Lower lobe of right lung (tissue), 2 donors: ENCODE results near the gene THOC6. TPM values are rescaled to one million over a fixed set of nuclear protein-coding genes. Genes with fewer than 3 reads are reported as not detected.
A peak's percentile ranks its signal among the peaks of the same experiment; 100 is the strongest.

Source experiments
- ATAC-seq, 2 donors: fragments of 200-7000 bp; cut with Tn5 transposase; one replicate each; pipeline ENCODE4 v1.9.1; 2020 to 2022; ENCODE audit warnings: mild to moderate bottlenecking in 2 of 2, moderate library complexity in 2 of 2
- DNase-seq: peaks from one replicate; pipeline ENCODE4 v3.0.0-alpha.2; 2020
- H3K27ac ChIP-seq: fragments of 200-600 bp; one replicate; pipeline ENCODE4 v1.8.0; 2022
- H3K27me3 ChIP-seq: fragments of 200-600 bp; one replicate; pipeline ENCODE4 v1.8.0; 2022; ENCODE audit warnings: low read depth
- H3K36me3 ChIP-seq: fragments of 200-600 bp; one replicate; pipeline ENCODE4 v1.8.0; 2022; ENCODE audit warnings: mild to moderate bottlenecking
- H3K4me1 ChIP-seq: fragments of 200-600 bp; one replicate; pipeline ENCODE4 v1.8.0; 2022
- H3K4me3 ChIP-seq: fragments of 200-600 bp; one replicate; pipeline ENCODE4 v1.8.0; 2022; ENCODE audit warnings: mild to moderate bottlenecking
- H3K9me3 ChIP-seq: fragments of 200-600 bp; one replicate; pipeline ENCODE4 v1.8.0; 2022
- CTCF ChIP-seq: fragments of 200-600 bp; IDR thresholded peaks from one replicate; pipeline ENCODE4 v1.8.0; 2022; ENCODE audit warnings: antibody characterized with exemption, mild to moderate bottlenecking
- intact Hi-C: fragments of 100-400 bp; cut with DNase I; formaldehyde crosslinking; loops from one replicate; pipeline ENCODE4 v1.11.0; 2022
- total RNA-seq: library from RNA; stranded (reverse); fragmentation: NEBNext Ultra II Directional; extraction: Animal tissue kit (Norgen Biotek cat#: 25700); gene quantifications from one replicate; pipeline ENCODE4 v1.2.1, GENCODE V29; 2021
- donor health status: DM: no; HTN: yes; CAD: no; lungs with severe emphysema.

Gene THOC6
- total RNA-seq, 1 donor from 2014 or later = 26.8 TPM

DNA sequence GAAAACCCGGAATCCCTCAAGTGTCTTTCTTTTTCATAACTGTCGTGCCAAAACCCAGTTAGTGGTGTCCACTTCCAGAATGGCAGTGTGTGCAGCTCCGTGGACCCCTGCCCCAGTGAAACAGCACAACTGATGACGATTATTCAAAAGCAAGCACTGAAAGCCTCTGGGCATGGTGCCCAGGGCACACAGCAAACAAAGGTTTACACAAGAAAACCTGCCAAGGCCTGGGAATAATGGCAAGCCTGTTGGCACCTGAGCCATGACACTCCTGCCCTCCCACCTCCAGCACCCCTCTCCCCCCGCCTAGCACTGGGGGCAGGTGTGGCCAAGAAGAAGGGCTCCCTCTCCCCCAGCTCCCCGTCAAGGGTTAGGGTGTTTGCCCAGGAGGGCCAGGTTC lies 46.4 kb upstream of the THOC6 start:
- H3K9me3 ChIP-seq = no peaks in the 10 kb centered on the region
- peaks cover 4% of the 10 kb centered on the region for H3K27me3 ChIP-seq
- peak; percentile 2 to 39 for ATAC-seq
- intact Hi-C loops = no loop called here
- DNase-seq = peak; percentile 75
- no peak overlapping the region for H3K4me3 ChIP-seq
- H3K27ac ChIP-seq = no peak overlapping the region
- peaks cover 22% of the 10 kb centered on the region for H3K4me1 ChIP-seq
- no peak for TF ChIP-seq CTCF
- no peaks in the 10 kb centered on the region for H3K36me3 ChIP-seq

DNA sequence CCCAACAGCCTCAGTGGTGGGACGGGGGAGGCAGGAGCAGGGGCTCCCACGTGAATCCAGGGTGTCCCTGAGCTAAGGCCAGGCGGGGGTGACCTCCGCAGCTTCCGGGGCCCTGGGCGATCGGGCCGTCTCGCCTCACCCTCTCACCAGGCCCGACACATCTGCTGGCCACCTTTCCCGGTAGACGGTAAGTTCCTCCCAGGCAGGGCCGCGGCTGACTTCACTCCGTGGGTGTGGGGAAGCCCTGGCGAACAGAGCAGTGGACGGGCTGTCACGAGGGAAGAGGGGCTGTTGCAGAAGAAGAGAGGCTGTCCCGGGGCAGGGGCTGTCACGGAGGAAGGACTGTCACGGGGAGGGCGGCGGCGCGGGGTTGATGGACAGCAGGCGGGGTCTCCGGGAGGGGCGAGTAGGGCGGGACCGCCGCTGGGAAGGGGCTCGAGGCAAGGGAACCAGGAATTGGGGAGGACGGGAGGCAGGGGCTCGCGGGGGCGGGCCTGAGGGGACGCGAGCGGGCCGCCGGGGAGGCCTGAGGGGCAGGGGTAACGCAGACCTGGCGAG lies 44.1 kb upstream of the THOC6 start:
- TF ChIP-seq CTCF = no peak
- Histone ChIP-seq H3K9me3 (no peaks in the 10 kb centered on the region), H3K36me3 (no peaks in the 10 kb centered on the region), H3K27ac (no peak overlapping the region), H3K4me3 (peak overlapping the region; percentile 67), H3K4me1 (peaks cover 33% of the 10 kb centered on the region), H3K27me3 (peaks cover 4% of the 10 kb centered on the region)
- intact Hi-C loops = no loop called here
- DNase-seq (no peak), ATAC-seq (no peak)

DNA sequence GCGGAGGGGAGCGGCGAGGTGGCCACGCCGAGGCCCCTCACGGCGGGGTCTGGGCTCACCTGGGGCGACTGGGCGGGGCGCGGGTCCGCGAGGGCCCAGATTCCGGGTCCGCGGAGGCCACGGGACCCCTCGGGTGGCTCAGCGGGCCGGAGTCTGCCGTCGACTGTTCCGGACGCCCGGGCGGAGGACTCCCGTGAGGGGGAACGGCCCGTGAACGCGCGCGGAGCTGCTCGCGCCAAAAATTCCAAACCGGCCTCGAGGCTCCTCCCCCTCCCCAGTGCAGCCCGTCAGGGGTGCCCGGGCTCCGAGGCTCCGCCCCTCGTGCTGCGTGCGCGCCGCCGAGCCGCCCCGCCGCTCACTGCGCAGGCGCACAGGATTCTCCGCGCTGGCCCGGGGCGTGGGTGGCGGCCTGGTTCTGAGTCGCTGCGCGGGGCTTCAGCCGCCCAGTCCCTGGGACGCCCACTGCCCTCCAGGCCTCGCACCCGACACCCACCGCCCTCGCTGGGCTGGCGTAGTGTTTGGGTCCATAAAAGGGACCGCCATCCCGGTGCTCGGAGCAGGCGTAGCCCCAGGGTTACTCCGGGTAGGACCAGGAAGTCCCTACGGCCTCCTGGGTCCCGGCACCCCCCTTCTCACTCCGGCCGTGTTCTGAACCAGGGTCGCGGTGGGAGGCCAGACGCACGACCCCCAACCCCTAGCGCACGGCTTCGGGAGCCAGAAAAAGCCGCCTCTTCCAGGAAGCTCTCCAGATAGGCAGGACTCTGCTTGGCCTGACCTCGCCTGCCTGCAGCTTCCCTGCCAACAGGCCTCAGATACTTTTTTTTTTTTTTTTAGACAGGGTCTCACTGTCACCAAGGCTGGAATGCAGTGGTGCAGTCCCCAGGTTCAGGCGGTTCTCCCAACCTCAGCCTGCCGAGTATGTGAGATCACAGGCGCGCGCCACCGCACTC lies 43.3 kb upstream of the THOC6 start, which contains the start of gene PKMYT1:
TSS of gene PKMYT1 (minus strand) at position 220 of the 950 bp plus-strand sequence. CDS start 789 bp downstream, outside the sequence.
- ATAC-seq (peak; percentile 96), DNase-seq (peak; percentile 94)
- H3K27ac ChIP-seq = peak within 1 kb of the TSS; percentile 87
- no peaks in the 10 kb centered on the region for H3K9me3 ChIP-seq
- H3K4me1 ChIP-seq = peaks cover 33% of the 10 kb centered on the region
- peaks cover 4% of the 10 kb centered on the region for H3K27me3 ChIP-seq
- peak within 1 kb of the TSS; percentile 67 for H3K4me3 ChIP-seq
- TF ChIP-seq CTCF = no peak
- H3K36me3 ChIP-seq = no peaks in the 10 kb centered on the region
- intact Hi-C loops = no loop called here

- Histone ChIP-seq H3K4me1 (peaks cover 33% of the 10 kb centered on the region), H3K36me3 (no peaks in the 10 kb centered on the region), H3K4me3 (peak overlapping the region; percentile 67), H3K27ac (peak overlapping the region; percentile 87), H3K27me3 (peaks cover 4% of the 10 kb centered on the region), H3K9me3 (no peaks in the 10 kb centered on the region)
- DNase-seq (no peak), ATAC-seq (no peak)
- TF ChIP-seq CTCF = no peak
- intact Hi-C loops = no loop called here
Observed at GRCh38 chr16:2981177-2981898, 42.5 kb upstream of the THOC6 start.

GRCh38 chr16:2981899-2982250 lies 42.0 kb upstream of the THOC6 start:
- Histone ChIP-seq H3K36me3 (no peaks in the 10 kb centered on the region), H3K27me3 (peaks cover 5% of the 10 kb centered on the region), H3K4me3 (no peak overlapping the region), H3K4me1 (peaks cover 33% of the 10 kb centered on the region), H3K9me3 (no peaks in the 10 kb centered on the region), H3K27ac (no peak overlapping the region)
- intact Hi-C loops = no loop called here
- ATAC-seq = no peak
- DNase-seq = no peak
- no peak for TF ChIP-seq CTCF
